Muscle layer of duodenum (tissue), 2 donors: Measurements from ENCODE around the gene HCFC2.
A peak's percentile ranks its signal among the peaks of the same experiment; 100 is the strongest.
"Not testable (repeated sequence)": the region's sequence is repeated elsewhere in the genome, so short reads cannot be mapped to it uniquely, and the experiment has no call there.

Experiments
- H3K27ac ChIP-seq: one replicate; pipeline ENCODE4 v1.7.0; 2013; ENCODE audit warnings: mild to moderate bottlenecking, low read length
- H3K27me3 ChIP-seq: one replicate; pipeline ENCODE4 v1.7.0; 2013; ENCODE audit warnings: low read depth, mild to moderate bottlenecking, control low read depth, low read length
- H3K36me3 ChIP-seq, 2 donors: one replicate each; pipeline ENCODE4 v1.7.0; 2013; ENCODE audit warnings: low read length in 2 of 2, control low read depth in 1 of 2, mild to moderate bottlenecking in 1 of 2; ENCODE audit not compliant: insufficient read depth in 2 of 2, control insufficient read depth in 1 of 2
- H3K4me1 ChIP-seq, 2 donors: one replicate each; pipeline ENCODE4 v1.7.0; 2013; ENCODE audit warnings: low read length in 2 of 2, mild to moderate bottlenecking in 2 of 2, control low read depth in 1 of 2, moderate library complexity in 1 of 2; ENCODE audit not compliant: insufficient read depth in 2 of 2, control insufficient read depth in 1 of 2
- H3K4me3 ChIP-seq, 2 donors: one replicate each; pipeline ENCODE4 v1.7.0; 2013; ENCODE audit warnings: low read length in 2 of 2, low read depth in 1 of 2, mild to moderate bottlenecking in 1 of 2
- H3K9me3 ChIP-seq, 2 donors: one replicate each; pipeline ENCODE4 v1.7.0; 2013; ENCODE audit warnings: low read length in 2 of 2, control low read depth in 1 of 2, mild to moderate bottlenecking in 1 of 2; ENCODE audit not compliant: control insufficient read depth in 1 of 2
- donor health status: healthy.

HCFC2 gene

DNA sequence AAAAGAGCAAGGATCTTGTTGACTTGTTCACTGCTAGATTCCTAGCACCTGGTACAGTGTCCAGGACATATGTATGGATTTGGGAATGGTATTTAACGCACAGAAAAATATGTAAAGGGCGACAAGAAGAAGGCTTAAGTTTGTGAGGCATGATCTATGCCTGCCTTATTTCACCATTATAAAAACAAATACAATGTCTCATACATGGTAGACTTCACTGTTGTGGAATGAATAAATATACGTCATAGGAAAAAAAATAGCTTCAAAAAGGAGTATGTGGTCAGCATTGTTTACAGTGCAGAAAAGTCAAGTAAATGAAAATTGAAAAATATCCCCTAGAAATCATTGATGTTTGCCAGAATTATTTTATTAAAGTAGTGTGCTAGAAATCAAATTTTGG lies 30.0 kb downstream of the HCFC2 start:
- peaks cover 40 to 67% of the 10 kb centered on the region in 2 donors for H3K36me3 ChIP-seq
- H3K9me3 ChIP-seq, result no peaks in the 10 kb centered on the region
- H3K27me3 ChIP-seq, result no peaks in the 10 kb centered on the region
- no peaks in the 10 kb centered on the region for H3K4me1 ChIP-seq
- H3K27ac ChIP-seq, result no peak overlapping the region
- no peak overlapping the region for H3K4me3 ChIP-seq

DNA sequence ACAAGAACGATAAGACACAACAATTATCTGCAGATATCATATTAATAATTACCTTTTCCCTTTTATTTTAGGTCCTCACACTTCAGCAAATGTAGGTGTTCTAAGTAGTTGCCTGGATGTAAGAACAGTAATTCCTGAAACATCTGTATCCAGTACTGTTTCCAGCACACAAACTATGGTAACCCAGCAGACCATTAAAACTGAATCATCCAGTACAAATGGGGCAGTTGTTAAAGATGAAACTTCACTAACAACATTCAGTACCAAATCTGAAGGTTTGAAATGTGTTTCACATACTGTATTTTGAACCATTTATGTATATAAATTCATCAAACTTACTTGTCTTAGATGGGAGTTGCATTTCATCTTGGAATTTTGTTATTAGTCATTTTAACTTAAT lies 31.0 kb downstream of the HCFC2 start:
- no peaks in the 10 kb centered on the region for H3K9me3 ChIP-seq
- H3K27me3 ChIP-seq, result no peaks in the 10 kb centered on the region
- no peaks in the 10 kb centered on the region for H3K4me1 ChIP-seq
- H3K27ac ChIP-seq, result no peak overlapping the region
- H3K4me3 ChIP-seq, result no peak overlapping the region
- H3K36me3 ChIP-seq, result peaks cover 40 to 62% of the 10 kb centered on the region in 2 donors

DNA sequence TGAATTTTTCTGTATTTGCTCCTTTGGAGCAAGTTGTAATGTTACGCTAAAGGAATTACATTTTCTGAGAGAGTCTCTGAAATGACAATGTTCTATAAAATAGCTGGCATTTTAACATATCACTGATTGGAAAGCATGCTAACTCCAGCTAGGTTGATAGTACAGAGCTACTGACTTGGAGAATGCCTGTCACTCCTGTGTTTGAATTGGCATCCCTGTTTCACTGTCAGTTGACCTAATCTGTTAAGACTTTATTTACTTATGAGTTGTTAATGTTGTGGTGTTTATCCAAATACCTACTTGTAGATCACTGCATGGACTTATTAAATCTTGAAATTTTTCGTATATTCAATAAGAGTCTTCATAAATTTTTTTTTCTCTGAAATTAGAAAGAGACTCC lies 33.6 kb downstream of the HCFC2 start:
- H3K9me3 ChIP-seq, result no peaks in the 10 kb centered on the region
- H3K27ac ChIP-seq, result no peak overlapping the region
- no peak overlapping the region for H3K4me3 ChIP-seq
- H3K27me3 ChIP-seq, result no peaks in the 10 kb centered on the region
- H3K4me1 ChIP-seq, result no peaks in the 10 kb centered on the region
- peaks cover 32 to 60% of the 10 kb centered on the region in 2 donors for H3K36me3 ChIP-seq

DNA sequence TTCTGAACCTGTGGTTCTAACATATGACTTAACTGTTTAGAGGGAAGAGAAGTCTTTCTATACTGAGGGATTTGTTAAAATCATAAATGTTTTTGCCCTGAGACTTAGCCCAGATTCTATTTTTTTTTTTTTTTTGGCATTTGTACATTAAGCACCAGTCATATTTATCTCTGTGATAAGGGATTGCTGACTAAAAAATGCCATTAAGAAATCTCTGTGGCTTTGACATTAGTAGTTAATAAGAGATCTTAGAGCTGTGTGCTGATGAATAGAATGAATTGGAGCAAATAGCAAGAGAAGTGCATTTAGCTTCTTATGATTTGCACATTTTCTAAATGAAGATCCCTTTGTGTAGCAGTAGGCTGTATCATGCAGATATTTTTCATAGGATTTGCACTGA lies 41.1 kb downstream of the HCFC2 start:
- H3K27me3 ChIP-seq, result no peaks in the 10 kb centered on the region
- H3K36me3 ChIP-seq, result peaks cover 18 to 19% of the 10 kb centered on the region in 2 donors
- H3K9me3 ChIP-seq, result no peaks in the 10 kb centered on the region
- H3K4me1 ChIP-seq, result peaks cover 8 to 17% of the 10 kb centered on the region in 2 donors
- H3K4me3 ChIP-seq, result no peak overlapping the region
- no peak overlapping the region for H3K27ac ChIP-seq

DNA sequence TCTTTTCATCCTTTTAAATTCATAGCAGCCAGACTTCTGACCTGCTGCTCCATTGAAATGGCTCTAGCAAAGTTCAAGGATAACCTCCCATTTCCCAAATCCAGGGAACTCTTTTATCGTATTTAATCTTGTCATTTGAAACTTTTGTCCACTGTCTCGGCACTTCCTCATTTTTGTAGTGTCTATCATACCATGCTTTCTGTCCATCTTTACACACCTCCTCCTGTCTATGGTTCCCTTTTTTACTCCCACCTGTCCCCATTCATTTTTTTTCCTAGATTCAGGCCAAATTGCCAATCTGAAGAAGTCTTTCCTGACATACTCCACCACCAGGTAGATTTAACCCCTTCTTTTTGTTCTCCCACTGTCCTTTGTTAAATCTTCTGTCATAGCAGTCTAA lies 42.6 kb downstream of the HCFC2 start:
- no peak overlapping the region for H3K27ac ChIP-seq
- H3K4me3 ChIP-seq, result no peak overlapping the region
- H3K9me3 ChIP-seq, result no peaks in the 10 kb centered on the region
- no peaks in the 10 kb centered on the region for H3K27me3 ChIP-seq
- H3K4me1 ChIP-seq, result peaks cover 8 to 17% of the 10 kb centered on the region in 2 donors
- H3K36me3 ChIP-seq, result peaks cover 11 to 21% of the 10 kb centered on the region in 2 donors

DNA sequence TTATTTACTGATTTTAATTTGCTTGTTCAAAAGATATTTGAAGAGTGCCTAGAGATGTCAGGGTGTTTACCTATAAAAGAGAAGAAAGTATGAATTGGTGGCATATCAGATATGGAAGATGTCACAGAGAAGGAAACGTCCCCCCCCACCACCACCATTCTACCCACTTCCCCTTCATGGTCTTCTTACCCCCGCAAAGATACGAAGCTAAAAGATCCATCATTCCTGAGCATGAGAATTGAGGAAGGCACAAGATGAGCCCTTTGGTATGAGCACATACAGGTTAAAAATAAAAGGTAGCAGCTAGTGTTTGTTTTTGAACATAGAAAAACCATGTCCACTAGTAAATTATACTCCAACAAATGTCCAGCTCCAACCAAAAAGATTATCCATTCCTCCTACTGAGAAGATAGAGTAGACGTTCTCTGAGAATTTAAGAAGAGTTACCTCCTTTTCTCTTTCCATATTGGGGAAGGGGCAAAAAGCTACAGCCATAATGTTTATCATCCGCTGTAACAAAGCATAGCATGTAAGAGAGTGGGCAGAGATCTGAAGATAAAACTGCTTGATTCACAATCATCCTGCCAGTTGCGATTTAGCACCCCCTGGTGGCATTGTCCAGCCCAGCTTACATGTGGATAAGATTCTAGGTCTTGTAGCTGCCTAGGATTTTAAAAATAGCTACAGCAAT lies 44.6 kb downstream of the HCFC2 start:
- no peak overlapping the region for H3K27ac ChIP-seq
- H3K4me3 ChIP-seq, result no peak overlapping the region
- H3K36me3 ChIP-seq, result peaks cover 6 to 11% of the 10 kb centered on the region in 2 donors
- peaks cover 8 to 16% of the 10 kb centered on the region in 2 donors for H3K4me1 ChIP-seq
- H3K27me3 ChIP-seq, result no peaks in the 10 kb centered on the region
- H3K9me3 ChIP-seq, result no peaks in the 10 kb centered on the region

DNA sequence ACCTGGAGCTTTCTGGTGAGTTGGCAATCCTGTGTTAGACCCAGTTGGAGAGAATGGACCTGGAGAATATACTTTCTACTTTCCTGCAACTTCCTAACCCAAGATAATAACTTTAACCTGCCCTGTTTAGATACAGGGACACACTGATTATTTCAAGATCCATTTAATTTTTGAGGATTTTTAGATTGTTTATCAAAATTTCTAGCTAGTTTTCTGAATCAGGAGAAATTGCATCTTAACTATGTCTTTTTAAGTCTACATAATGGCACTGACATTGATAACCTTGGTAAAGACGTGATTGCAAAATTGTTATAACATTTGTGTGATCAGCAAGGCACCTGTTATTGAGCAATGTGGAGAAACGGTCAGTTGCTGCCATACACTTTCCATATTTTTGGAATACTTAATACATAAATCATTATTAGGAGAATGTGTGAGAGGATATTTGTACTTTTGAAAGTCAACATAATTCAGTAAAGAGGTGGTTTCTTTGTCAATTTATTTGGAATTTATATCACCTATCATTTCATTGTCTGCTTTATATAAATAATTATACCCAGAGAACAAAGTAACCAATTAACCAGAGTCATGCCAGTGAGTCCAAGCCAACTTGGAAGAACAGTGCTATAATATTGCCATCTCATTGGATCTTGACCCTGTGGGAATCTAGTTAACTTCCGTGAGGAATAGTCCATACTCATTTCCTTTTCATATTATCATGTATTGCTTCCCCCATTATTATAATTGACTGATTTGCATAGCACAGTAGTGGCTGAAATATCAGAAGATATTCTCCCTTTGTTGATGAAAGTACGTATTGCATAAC lies 45.3 kb downstream of the HCFC2 start:
- Histone ChIP-seq H3K9me3 (no peaks in the 10 kb centered on the region), H3K36me3 (peaks cover 6 to 10% of the 10 kb centered on the region in 2 donors)

DNA sequence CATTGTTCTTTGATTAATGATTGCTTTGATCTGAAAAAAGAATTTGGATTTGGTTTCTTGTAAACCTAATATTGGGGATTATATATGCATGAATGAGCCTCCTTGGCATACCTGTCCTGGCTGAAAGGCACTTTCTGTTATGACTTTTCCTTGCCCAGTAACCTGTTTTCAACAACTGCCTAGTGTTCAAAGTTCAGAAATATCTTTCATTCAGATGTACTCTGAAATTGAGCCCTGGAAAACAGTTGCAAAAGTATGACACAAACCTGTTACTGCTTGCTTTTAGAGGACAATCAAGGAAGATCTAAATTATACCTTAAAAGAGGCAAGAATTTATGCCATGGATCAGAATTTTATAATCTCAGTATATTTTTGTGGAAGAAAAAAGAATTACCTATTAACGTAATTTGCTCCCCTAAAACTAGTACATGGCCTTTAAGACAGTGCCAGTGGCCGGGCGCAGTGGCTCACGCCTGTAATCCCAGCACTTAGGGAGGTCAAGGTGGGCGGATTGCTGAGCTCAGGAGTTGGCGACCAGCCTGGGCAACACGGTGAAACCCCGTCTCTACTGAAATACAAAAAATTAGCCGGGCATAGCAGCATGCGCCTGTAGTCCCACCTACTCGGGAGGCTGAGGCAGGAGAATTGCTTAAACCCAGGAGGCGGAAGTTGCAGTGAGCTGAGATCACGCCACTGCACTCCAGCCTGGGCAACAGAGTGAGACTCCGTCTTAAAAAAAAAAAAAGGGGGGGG lies 50.7 kb downstream of the HCFC2 start:
- H3K27me3 ChIP-seq, H3K9me3 ChIP-seq, H3K4me3 ChIP-seq, H3K4me1 ChIP-seq, H3K27ac ChIP-seq: not testable (repeated sequence)
- H3K36me3 ChIP-seq, result peaks cover 5 to 15% of the 10 kb centered on the region in 2 donors

More for the DNA sequence above, 45.3 kb downstream of the HCFC2 start:
- H3K4me3 ChIP-seq, result no peak overlapping the region
- no peak overlapping the region for H3K27ac ChIP-seq
- peaks cover 8 to 9% of the 10 kb centered on the region in 2 donors for H3K4me1 ChIP-seq
- no peaks in the 10 kb centered on the region for H3K27me3 ChIP-seq

DNA sequence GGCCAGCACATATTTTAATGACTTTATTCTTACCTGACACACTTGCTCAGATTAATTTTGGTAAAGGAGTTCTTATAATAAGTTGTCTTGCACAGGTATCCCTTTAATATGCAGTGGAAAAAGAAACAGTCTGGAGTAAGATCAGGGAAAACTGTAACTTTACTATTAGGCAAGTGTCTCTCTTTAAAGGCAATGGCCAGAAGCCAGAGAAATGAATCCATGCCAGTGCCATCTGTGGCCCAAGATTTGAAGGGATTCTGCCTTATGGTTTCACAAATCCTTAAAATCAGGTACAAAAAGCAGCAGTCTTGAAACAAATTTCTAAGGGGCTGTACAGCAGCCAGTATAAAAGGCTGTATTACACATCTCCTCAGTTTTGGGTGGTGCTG lies 51.2 kb downstream of the HCFC2 start:
- H3K27me3 ChIP-seq, result no peaks in the 10 kb centered on the region
- H3K27ac ChIP-seq, result no peak overlapping the region
- H3K9me3 ChIP-seq, result no peaks in the 10 kb centered on the region
- no peaks in the 10 kb centered on the region for H3K4me1 ChIP-seq
- peaks cover 5 to 18% of the 10 kb centered on the region in 2 donors for H3K36me3 ChIP-seq
- H3K4me3 ChIP-seq, result no peak overlapping the region

DNA sequence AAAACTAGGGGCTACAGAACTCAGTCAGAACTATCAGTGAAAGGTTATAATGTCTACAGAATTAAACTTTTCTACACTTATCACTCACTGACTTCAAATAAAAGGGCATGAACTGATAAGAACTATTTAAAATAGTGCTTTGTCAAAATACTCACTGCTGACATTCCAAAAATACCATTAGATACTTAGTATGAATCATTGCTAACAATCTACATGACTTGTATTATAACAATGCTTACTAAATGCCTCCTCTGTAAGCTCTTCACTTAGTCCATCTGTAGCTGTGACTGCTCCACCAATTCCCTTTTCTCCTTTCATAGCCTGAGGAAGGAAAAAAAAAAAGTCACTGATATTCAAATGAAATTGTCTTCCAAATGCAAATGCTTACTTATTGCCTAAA lies 56.7 kb downstream of the HCFC2 start:
- H3K27me3 ChIP-seq, result no peaks in the 10 kb centered on the region
- H3K4me1 ChIP-seq, result peaks cover 0 to 10% of the 10 kb centered on the region in 2 donors
- no peak overlapping the region for H3K4me3 ChIP-seq
- H3K36me3 ChIP-seq, result peaks cover 30 to 31% of the 10 kb centered on the region in 2 donors
- H3K27ac ChIP-seq, result peak overlapping the region; percentile 43
- H3K9me3 ChIP-seq, result no peaks in the 10 kb centered on the region

DNA sequence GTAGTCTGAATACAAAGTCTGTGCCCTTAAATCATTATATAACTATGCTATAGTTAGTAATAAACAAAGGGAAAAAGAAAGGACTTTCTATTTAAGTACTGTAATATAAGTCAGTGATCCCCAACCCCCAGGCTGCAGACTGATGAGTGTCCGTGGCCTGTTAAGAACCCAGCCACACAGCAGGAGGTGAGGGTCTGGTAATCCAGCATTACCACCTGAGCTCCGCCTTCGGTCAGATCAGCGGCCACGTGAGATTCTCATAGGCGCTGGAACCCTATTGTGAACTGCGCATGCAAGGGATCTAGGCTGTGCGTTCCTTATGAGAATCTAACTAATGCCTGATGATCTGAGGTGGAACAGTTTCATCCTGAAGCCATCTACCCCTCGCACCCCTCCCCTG lies 58.0 kb downstream of the HCFC2 start:
- Histone ChIP-seq H3K4me3 (no peak overlapping the region), H3K36me3 (peaks cover 30 to 32% of the 10 kb centered on the region in 2 donors), H3K27me3 (no peaks in the 10 kb centered on the region), H3K27ac (no peak overlapping the region), H3K9me3 (no peaks in the 10 kb centered on the region), H3K4me1 (peaks cover 0 to 10% of the 10 kb centered on the region in 2 donors)
